HepG2 (cell line): Measurements from ENCODE around the gene SPCS2. TPM values are rescaled to one million over a fixed set of nuclear protein-coding genes. Genes with fewer than 3 reads are reported as not detected.

Source experiments
- GTF3A ChIP-seq: sonication (generic); formaldehyde crosslinking; conservative IDR thresholded peaks from 2 replicates; pipeline ENCODE4 v1.4.0; 2020; ENCODE audit warnings: mild to moderate bottlenecking, missing genetic modification reagents
- HDAC6 ChIP-seq: fragments of 200-600 bp; sonication (generic); IDR thresholded peaks from 2 replicates; pipeline ENCODE4 v1.7.0; 2017; ENCODE audit warnings: mild to moderate bottlenecking, antibody characterized with exemption, low read length, low read depth
- MIER3 ChIP-seq: IDR thresholded peaks from 2 replicates; pipeline ENCODE4 v1.6.1; 2016; ENCODE audit warnings: missing compliant biosample characterization, borderline replicate concordance
- NFE2L2 ChIP-seq: fragments of 150-350 bp; IDR thresholded peaks from 2 replicates; pipeline ENCODE4 v1.6.1; 2014; ENCODE audit warnings: low read length
- NRL ChIP-seq: sonication (generic); formaldehyde crosslinking; IDR thresholded peaks from 2 replicates; pipeline ENCODE4 v1.5.0; 2020; ENCODE audit warnings: missing genetic modification reagents, mild to moderate bottlenecking, moderate library complexity, borderline replicate concordance
- RXRA ChIP-seq: sonication (generic); formaldehyde crosslinking; IDR thresholded peaks from 2 replicates; pipeline ENCODE4 v1.5.1; 2020; ENCODE audit warnings: missing genetic modification reagents
- TARDBP ChIP-seq: sonication (generic); formaldehyde crosslinking; IDR thresholded peaks from 2 replicates; pipeline ENCODE4 v1.8.0; 2022; ENCODE audit warnings: mild to moderate bottlenecking, missing genetic modification reagents
- USF2 ChIP-seq, 2 experiments: sonication (generic) in 1 of 2; formaldehyde crosslinking in 1 of 2; IDR thresholded peaks; 2 replicates each; pipeline versions ENCODE4 v1.5.1 to v1.6.1; 2011 to 2020; ENCODE audit warnings: borderline replicate concordance in 1 of 2, low read depth in 1 of 2, low read length in 1 of 2, mild to moderate bottlenecking in 1 of 2, missing genetic modification reagents in 1 of 2, moderate library complexity in 1 of 2
- ZEB1 ChIP-seq: IDR thresholded peaks from 2 replicates; pipeline ENCODE4 v1.6.1; 2012; ENCODE audit warnings: mild to moderate bottlenecking, low read depth, inconsistent platforms; ENCODE audit not compliant: insufficient replicate concordance
- ZFP1 ChIP-seq: IDR thresholded peaks from 2 replicates; pipeline ENCODE4 v1.6.1; 2016
- ZNF17 ChIP-seq: sonication (generic); formaldehyde crosslinking; IDR thresholded peaks from 2 replicates; pipeline ENCODE4 v1.5.0; 2020; ENCODE audit warnings: mild to moderate bottlenecking, missing genetic modification reagents
- ZNF350 ChIP-seq: sonication (generic); formaldehyde crosslinking; IDR thresholded peaks from 2 replicates; pipeline ENCODE4 v1.4.0; 2020; ENCODE audit warnings: mild to moderate bottlenecking, low read depth, missing genetic modification reagents, borderline replicate concordance
- ZNF407 ChIP-seq: sonication (generic); formaldehyde crosslinking; IDR thresholded peaks from one replicate; pipeline ENCODE4 v1.5.1; 2020; ENCODE audit warnings: mild to moderate bottlenecking, missing genetic modification reagents; ENCODE audit errors: not compliant biosample characterization
- ZNF460 ChIP-seq: sonication (generic); formaldehyde crosslinking; IDR thresholded peaks from 2 replicates; pipeline ENCODE4 v1.5.1; 2020; ENCODE audit warnings: missing genetic modification reagents, mild to moderate bottlenecking, borderline replicate concordance
- ZNF543 ChIP-seq: sonication (generic); formaldehyde crosslinking; IDR thresholded peaks from 2 replicates; pipeline ENCODE4 v1.4.0; 2020; ENCODE audit warnings: mild to moderate bottlenecking, missing genetic modification reagents
- polyA plus RNA-seq, 8 experiments: library from polyadenylated mRNA; depleted of rRNA in 3 of 8; stranded (reverse) in 7 of 8; unstranded in 1 of 8; fragments of >200 nt; fragmentation: Illumina TruSeq in 4 of 8; extraction: Trizol in 4 of 8; gene quantifications; 2 replicates each; pipeline versions ENCODE4 v1.2.1 to v1.2.3, GENCODE V29; 2011 to 2016; ENCODE audit warnings: low read depth in 4 of 8, missing spikeins in 1 of 8, mixed read lengths in 1 of 8; ENCODE audit not compliant: insufficient read depth in 1 of 8
- total RNA-seq, 5 experiments: library from RNA; depleted of rRNA; stranded (reverse); fragments of >200 nt; fragmentation: Illumina TruSeq; extraction: Trizol; gene quantifications; 2 replicates each; pipeline ENCODE4 v1.2.3, GENCODE V29; 2016; ENCODE audit warnings: low read depth in 1 of 5
- TF ChIP-seq, protein P1 (sequence below): sonication (generic); formaldehyde crosslinking; IDR thresholded peaks from 2 replicates; pipeline ENCODE4 v1.5.1; 2020; ENCODE audit warnings: mild to moderate bottlenecking, missing genetic modification reagents, moderate library complexity

The SPCS2 gene
- total and polyA plus RNA-seq, 2 of the 13 experiments (the other 11 are each of a cell fraction or from before 2014, with no cell fraction given), result 87.3 to 142 TPM

GRCh38 chr11:74948898-74949752 is at the start of gene SPCS2, which contains the start of gene XRRA1 (continued):
- TF ChIP-seq USF2 (IDR thresholded peaks at IDR 0.05; ENCODE audit: low read depth, low read length) (peak; percentile 81), USF2 (CRISPR knock-in tag; IDR thresholded peaks at IDR 0.05; ENCODE audit: borderline replicate concordance) (peak; percentile 92), NFE2L2 (no peak), ZNF460 (no peak), ZNF17 (CRISPR knock-in tag) (no peak), ZEB1 (no peak), MIER3 (CRISPR knock-in tag) (peak; percentile 90), GTF3A (CRISPR knock-in tag) (peak; percentile 80; the same call in 1 of the 2 replicates), ZNF543 (CRISPR knock-in tag) (no peak), RXRA (CRISPR knock-in tag) (peak; percentile 68), ZFP1 (CRISPR knock-in tag) (no peak), HDAC6 (no peak), ZNF350 (peak; percentile 94), ZNF407 (CRISPR knock-in tag) (no peak), TARDBP (peak; percentile 92), NRL (CRISPR knock-in tag) (peak; percentile 90; the same call in 1 of the 2 replicates)
- TF ChIP-seq, protein P1, sequence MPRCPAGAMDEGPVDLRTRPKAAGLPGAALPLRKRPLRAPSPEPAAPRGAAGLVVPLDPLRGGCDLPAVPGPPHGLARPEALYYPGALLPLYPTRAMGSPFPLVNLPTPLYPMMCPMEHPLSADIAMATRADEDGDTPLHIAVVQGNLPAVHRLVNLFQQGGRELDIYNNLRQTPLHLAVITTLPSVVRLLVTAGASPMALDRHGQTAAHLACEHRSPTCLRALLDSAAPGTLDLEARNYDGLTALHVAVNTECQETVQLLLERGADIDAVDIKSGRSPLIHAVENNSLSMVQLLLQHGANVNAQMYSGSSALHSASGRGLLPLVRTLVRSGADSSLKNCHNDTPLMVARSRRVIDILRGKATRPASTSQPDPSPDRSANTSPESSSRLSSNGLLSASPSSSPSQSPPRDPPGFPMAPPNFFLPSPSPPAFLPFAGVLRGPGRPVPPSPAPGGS (CRISPR knock-in tag), result peak; percentile 31; the same call in 1 of the 2 replicates
